HCT116 (cell line): ENCODE data around the gene PEX19.

Experiments used
- CEBPB ChIP-seq: IDR thresholded peaks from 2 replicates; pipeline ENCODE4 v1.6.1; 2012; ENCODE audit warnings: low read depth
- ELF1 ChIP-seq: IDR thresholded peaks from 2 replicates; pipeline ENCODE4 v1.6.1; 2012; ENCODE audit warnings: low read depth, borderline replicate concordance
- EZH2 ChIP-seq: fragments of 200-600 bp; sonication (generic); IDR thresholded peaks from 2 replicates; pipeline ENCODE4 v1.6.1; 2017; ENCODE audit warnings: antibody characterized with exemption, mixed run types
- EZH2phosphoT487 ChIP-seq: fragments of 200-600 bp; IDR thresholded peaks from 2 replicates; pipeline ENCODE4 v1.6.1; 2018; ENCODE audit warnings: antibody characterized with exemption, borderline replicate concordance
- POLR2A ChIP-seq: IDR thresholded peaks from 2 replicates; pipeline ENCODE4 v1.7.0; 2011; ENCODE audit warnings: borderline replicate concordance; ENCODE audit not compliant: insufficient read depth, insufficient read length; ENCODE audit errors: extremely low read depth
- RAD21 ChIP-seq: IDR thresholded peaks from 2 replicates; pipeline ENCODE4 v1.6.1; 2012; ENCODE audit warnings: low read depth, mild to moderate bottlenecking
- TCF7L2 ChIP-seq: IDR thresholded peaks from 2 replicates; pipeline ENCODE4 v1.7.0; 2011; ENCODE audit warnings: borderline replicate concordance, inconsistent platforms; ENCODE audit not compliant: insufficient read depth, insufficient read length; ENCODE audit errors: extremely low read depth
- YY1 ChIP-seq: IDR thresholded peaks from 2 replicates; pipeline ENCODE4 v1.6.1; 2011; ENCODE audit warnings: low read length, low read depth, moderate library complexity, mild to moderate bottlenecking; ENCODE audit not compliant: insufficient replicate concordance; ENCODE audit errors: extremely low read depth
- TF ChIP-seq, protein P1 (sequence below), 3 experiments: fragments of 200-600 bp in 1 of 3; sonication (generic) in 1 of 3; IDR thresholded peaks in 2 of 3; conservative IDR thresholded peaks in 1 of 3; 2 replicates each; pipeline ENCODE4 v1.5.1; 2012 to 2017; ENCODE audit warnings: low read depth in 2 of 3, low read length in 2 of 3, antibody characterized with exemption in 1 of 3, borderline replicate concordance in 1 of 3, control low read depth in 1 of 3, mild to moderate bottlenecking in 1 of 3, mixed read lengths in 1 of 3, mixed run types in 1 of 3, moderate library complexity in 1 of 3; ENCODE audit not compliant: insufficient read depth in 1 of 3
- TF ChIP-seq, protein P2 (sequence below): IDR thresholded peaks from 2 replicates; pipeline ENCODE4 v1.6.1; 2012

DNA sequence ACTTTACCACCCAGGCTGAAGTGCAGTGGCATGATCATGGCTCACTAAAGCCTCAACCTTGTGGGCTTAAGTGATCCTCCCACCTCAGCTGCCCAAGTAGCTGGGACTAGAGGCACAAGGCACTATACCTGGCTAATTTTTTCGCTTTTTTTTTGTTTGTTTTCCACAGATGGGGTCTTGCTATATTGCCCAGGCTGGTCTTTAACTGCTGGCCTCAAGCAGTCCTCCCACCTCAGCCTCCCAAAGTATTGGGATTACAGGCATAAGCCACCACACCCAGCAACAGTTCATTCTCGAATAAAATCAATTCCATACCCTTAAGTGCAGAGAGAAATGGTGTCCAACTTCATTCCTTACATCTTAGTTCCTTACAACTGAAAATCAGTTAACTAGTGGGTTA is 47.4 kb downstream of the PEX19 start:
- TF ChIP-seq CEBPB (no peak), RAD21 (no peak), YY1 (no peak), POLR2A (no peak), ELF1 (no peak), EZH2phosphoT487 (no peak), EZH2 (no peak), TCF7L2 (no peak)
- TF ChIP-seq, protein P1, sequence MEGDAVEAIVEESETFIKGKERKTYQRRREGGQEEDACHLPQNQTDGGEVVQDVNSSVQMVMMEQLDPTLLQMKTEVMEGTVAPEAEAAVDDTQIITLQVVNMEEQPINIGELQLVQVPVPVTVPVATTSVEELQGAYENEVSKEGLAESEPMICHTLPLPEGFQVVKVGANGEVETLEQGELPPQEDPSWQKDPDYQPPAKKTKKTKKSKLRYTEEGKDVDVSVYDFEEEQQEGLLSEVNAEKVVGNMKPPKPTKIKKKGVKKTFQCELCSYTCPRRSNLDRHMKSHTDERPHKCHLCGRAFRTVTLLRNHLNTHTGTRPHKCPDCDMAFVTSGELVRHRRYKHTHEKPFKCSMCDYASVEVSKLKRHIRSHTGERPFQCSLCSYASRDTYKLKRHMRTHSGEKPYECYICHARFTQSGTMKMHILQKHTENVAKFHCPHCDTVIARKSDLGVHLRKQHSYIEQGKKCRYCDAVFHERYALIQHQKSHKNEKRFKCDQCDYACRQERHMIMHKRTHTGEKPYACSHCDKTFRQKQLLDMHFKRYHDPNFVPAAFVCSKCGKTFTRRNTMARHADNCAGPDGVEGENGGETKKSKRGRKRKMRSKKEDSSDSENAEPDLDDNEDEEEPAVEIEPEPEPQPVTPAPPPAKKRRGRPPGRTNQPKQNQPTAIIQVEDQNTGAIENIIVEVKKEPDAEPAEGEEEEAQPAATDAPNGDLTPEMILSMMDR (IDR thresholded peaks at IDR 0.05 in 2 of 3, conservative IDR thresholded peaks at IDR 0.05 in 1 of 3; ENCODE audit: borderline replicate concordance in 1 of 3, insufficient read depth in 1 of 3, low read depth in 2 of 3, low read length in 2 of 3) = no peak
- TF ChIP-seq, protein P2, sequence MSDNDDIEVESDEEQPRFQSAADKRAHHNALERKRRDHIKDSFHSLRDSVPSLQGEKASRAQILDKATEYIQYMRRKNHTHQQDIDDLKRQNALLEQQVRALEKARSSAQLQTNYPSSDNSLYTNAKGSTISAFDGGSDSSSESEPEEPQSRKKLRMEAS = no peak
